MM.1S (cell line): Measurements from ENCODE around the gene ACOT9.

ENCODE experiments used
- EZH2phosphoT487 ChIP-seq: fragments of 300-600 bp; sonication (generic); IDR thresholded peaks from 2 replicates; pipeline ENCODE4 v1.6.1; 2018; ENCODE audit warnings: antibody characterized with exemption, low read length
- TF ChIP-seq, protein P1 (sequence below): fragments of 300-600 bp; sonication (generic); IDR thresholded peaks from 2 replicates; pipeline ENCODE4 v1.5.1; 2016; ENCODE audit warnings: antibody characterized with exemption, low read length, mixed read lengths

DNA sequence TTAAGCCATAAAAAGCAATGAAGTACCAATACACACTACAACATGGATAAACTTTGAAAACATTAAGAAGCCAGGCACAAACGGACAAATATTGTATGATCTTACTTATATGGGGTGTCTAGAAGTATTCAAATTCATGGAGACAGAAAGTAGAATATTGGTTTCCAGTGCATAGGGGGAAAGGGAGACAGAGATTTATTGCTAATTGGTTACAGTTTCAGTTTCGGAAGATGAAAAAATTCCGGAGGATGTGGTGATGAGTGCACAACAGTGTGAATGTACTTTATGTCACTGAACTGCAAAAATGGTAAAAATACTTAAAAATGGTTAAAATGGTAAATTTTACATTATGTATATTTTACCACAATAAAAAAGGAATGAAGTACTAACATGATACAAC, 80.9 kb downstream of the ACOT9 start:
- no peak for TF ChIP-seq EZH2phosphoT487
- TF ChIP-seq, protein P1, sequence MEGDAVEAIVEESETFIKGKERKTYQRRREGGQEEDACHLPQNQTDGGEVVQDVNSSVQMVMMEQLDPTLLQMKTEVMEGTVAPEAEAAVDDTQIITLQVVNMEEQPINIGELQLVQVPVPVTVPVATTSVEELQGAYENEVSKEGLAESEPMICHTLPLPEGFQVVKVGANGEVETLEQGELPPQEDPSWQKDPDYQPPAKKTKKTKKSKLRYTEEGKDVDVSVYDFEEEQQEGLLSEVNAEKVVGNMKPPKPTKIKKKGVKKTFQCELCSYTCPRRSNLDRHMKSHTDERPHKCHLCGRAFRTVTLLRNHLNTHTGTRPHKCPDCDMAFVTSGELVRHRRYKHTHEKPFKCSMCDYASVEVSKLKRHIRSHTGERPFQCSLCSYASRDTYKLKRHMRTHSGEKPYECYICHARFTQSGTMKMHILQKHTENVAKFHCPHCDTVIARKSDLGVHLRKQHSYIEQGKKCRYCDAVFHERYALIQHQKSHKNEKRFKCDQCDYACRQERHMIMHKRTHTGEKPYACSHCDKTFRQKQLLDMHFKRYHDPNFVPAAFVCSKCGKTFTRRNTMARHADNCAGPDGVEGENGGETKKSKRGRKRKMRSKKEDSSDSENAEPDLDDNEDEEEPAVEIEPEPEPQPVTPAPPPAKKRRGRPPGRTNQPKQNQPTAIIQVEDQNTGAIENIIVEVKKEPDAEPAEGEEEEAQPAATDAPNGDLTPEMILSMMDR, result no peak
